Measurements from ENCODE around the gene DCP1B. TPM values are rescaled to one million over a fixed set of nuclear protein-coding genes. Genes with fewer than 3 reads are reported as not detected.

Gene DCP1B
- polyA plus RNA-seq, 1 donor from 2014 or later, result 12.5 TPM

DNA sequence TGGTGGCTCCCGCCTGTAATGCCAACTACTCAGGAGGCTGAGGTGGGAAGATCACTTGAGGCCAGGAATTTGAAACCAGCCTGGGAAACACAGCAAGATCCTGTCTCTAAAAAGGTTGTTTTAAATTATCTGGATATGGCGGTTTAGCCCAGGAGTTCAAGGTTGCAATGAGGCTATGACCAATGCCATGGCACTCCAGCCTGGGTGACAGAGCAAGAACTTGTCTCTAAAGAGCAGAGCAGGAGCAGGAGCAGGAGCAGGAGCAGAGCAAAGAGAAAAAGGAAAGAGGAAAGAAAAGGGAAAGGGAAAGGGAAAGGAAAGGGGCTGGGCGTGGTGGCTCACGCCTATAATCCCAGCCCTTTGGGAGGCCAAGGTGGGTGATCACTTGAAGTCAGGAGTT, 15.1 kb downstream of the DCP1B start:
- Histone ChIP-seq H3K36me3 (ENCODE audit: insufficient read depth, low read length) (peaks cover 10% of the 10 kb centered on the region), H3K9me3 (ENCODE audit: low read length) (no peaks in the 10 kb centered on the region)

GRCh38 chr12:1984759-1985158, 19.5 kb downstream of the DCP1B start:
- H3K9me3 ChIP-seq (ENCODE audit: low read length), result no peaks in the 10 kb centered on the region
- H3K27ac ChIP-seq (ENCODE audit: low read length), result no peak overlapping the region
- H3K27me3 ChIP-seq (ENCODE audit: insufficient read depth, low read depth, low read length), result no peaks in the 10 kb centered on the region
- H3K4me3 ChIP-seq (ENCODE audit: low read length), result no peak overlapping the region
- H3K79me2 ChIP-seq (replicated peaks; ENCODE audit: insufficient read depth, low read length), result no peaks in the 10 kb centered on the region
- H4K20me1 ChIP-seq (ENCODE audit: insufficient read depth), result no peaks in the 10 kb centered on the region
- H3K4me2 ChIP-seq (ENCODE audit: low read length), result no peak overlapping the region
- no peak for TF ChIP-seq EP300 (conservative IDR thresholded peaks at IDR 0.05; ENCODE audit: poor library complexity, severe bottlenecking)
- TF ChIP-seq RAD21 (conservative IDR thresholded peaks at IDR 0.05), result no peak
- no peak for TF ChIP-seq POLR2AphosphoS5 (IDR thresholded peaks at IDR 0.05)
- no peak for TF ChIP-seq EZH2 (IDR thresholded peaks at IDR 0.05; ENCODE audit: borderline replicate concordance, insufficient read depth, low read length, poor library complexity, severe bottlenecking)
- no peak for TF ChIP-seq MXI1 (conservative IDR thresholded peaks at IDR 0.05; ENCODE audit: poor library complexity, severe bottlenecking)
- TF ChIP-seq SMC3 (conservative IDR thresholded peaks at IDR 0.05; ENCODE audit: poor library complexity), result no peak
- H3K36me3 ChIP-seq (ENCODE audit: insufficient read depth, low read length), result peaks cover 4% of the 10 kb centered on the region
- no peak overlapping the region for H3K9ac ChIP-seq (ENCODE audit: low read length)
- H3F3A ChIP-seq (ENCODE audit: insufficient read depth, low read length, poor library complexity, severe bottlenecking), result no peaks in the 10 kb centered on the region
- H3K9me2 ChIP-seq (ENCODE audit: insufficient read depth, low read length), result no peaks in the 10 kb centered on the region
- H2AFZ ChIP-seq (ENCODE audit: low read depth, low read length), result no peak overlapping the region

More for the DNA sequence above, 15.1 kb downstream of the DCP1B start:
- no peak overlapping the region for H3K9ac ChIP-seq (ENCODE audit: low read length)
- TF ChIP-seq SMC3 (conservative IDR thresholded peaks at IDR 0.05; ENCODE audit: poor library complexity) (no peak), CTCF (IDR thresholded peaks at IDR 0.05; ENCODE audit: poor library complexity, severe bottlenecking) (no peak), EP300 (conservative IDR thresholded peaks at IDR 0.05; ENCODE audit: poor library complexity, severe bottlenecking) (no peak), EZH2 (IDR thresholded peaks at IDR 0.05; ENCODE audit: borderline replicate concordance, insufficient read depth, low read length, poor library complexity, severe bottlenecking) (no peak), MXI1 (conservative IDR thresholded peaks at IDR 0.05; ENCODE audit: poor library complexity, severe bottlenecking) (no peak), RAD21 (conservative IDR thresholded peaks at IDR 0.05) (no peak), TAF1 (IDR thresholded peaks at IDR 0.05; ENCODE audit: low read depth) (no peak), POLR2AphosphoS5 (IDR thresholded peaks at IDR 0.05) (no peak)
- TF ChIP-seq, protein P1, sequence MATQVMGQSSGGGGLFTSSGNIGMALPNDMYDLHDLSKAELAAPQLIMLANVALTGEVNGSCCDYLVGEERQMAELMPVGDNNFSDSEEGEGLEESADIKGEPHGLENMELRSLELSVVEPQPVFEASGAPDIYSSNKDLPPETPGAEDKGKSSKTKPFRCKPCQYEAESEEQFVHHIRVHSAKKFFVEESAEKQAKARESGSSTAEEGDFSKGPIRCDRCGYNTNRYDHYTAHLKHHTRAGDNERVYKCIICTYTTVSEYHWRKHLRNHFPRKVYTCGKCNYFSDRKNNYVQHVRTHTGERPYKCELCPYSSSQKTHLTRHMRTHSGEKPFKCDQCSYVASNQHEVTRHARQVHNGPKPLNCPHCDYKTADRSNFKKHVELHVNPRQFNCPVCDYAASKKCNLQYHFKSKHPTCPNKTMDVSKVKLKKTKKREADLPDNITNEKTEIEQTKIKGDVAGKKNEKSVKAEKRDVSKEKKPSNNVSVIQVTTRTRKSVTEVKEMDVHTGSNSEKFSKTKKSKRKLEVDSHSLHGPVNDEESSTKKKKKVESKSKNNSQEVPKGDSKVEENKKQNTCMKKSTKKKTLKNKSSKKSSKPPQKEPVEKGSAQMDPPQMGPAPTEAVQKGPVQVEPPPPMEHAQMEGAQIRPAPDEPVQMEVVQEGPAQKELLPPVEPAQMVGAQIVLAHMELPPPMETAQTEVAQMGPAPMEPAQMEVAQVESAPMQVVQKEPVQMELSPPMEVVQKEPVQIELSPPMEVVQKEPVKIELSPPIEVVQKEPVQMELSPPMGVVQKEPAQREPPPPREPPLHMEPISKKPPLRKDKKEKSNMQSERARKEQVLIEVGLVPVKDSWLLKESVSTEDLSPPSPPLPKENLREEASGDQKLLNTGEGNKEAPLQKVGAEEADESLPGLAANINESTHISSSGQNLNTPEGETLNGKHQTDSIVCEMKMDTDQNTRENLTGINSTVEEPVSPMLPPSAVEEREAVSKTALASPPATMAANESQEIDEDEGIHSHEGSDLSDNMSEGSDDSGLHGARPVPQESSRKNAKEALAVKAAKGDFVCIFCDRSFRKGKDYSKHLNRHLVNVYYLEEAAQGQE (IDR thresholded peaks at IDR 0.05; ENCODE audit: borderline replicate concordance), result no peak
- H3K4me3 ChIP-seq (ENCODE audit: low read length), result no peak overlapping the region
- H3K27ac ChIP-seq (ENCODE audit: low read length), result no peak overlapping the region
- H3F3A ChIP-seq (ENCODE audit: insufficient read depth, low read length, poor library complexity, severe bottlenecking), result no peaks in the 10 kb centered on the region
- H4K20me1 ChIP-seq (ENCODE audit: insufficient read depth), result no peaks in the 10 kb centered on the region
- H3K4me2 ChIP-seq (ENCODE audit: low read length), result no peak overlapping the region
- H3K27me3 ChIP-seq (ENCODE audit: insufficient read depth, low read depth, low read length), result no peaks in the 10 kb centered on the region
- H3K79me2 ChIP-seq (replicated peaks; ENCODE audit: insufficient read depth, low read length), result no peaks in the 10 kb centered on the region
- H2AFZ ChIP-seq (ENCODE audit: low read depth, low read length), result no peak overlapping the region
- H3K9me2 ChIP-seq (ENCODE audit: insufficient read depth, low read length), result no peaks in the 10 kb centered on the region

Measured in neural cell (in vitro differentiated cells).